ENCODE measurements around the gene OBP2A.

The OBP2A gene

GRCh38 chr9:135555203-135555602 is 9.3 kb downstream of the OBP2A start:
- DNase-seq = no peak

GRCh38 chr9:135555910-135556309 is 10.0 kb downstream of the OBP2A start:
- no peak for DNase-seq

GRCh38 chr9:135559606-135560005 is 13.7 kb downstream of the OBP2A start:
- DNase-seq = no peak

- no peak for DNase-seq
Observed at GRCh38 chr9:135561391-135562234, 15.7 kb downstream of the OBP2A start, which contains the start of gene PAEP. PAEP (plus strand) TSS chr9:135561756.

GRCh38 chr9:135562235-135562745 is 16.4 kb downstream of the OBP2A start:
- no peak for DNase-seq

- DNase-seq = no peak
Observed at GRCh38 chr9:135563039-135563476, 17.1 kb downstream of the OBP2A start.

- no peak for DNase-seq
Observed at GRCh38 chr9:135563858-135564257, 17.9 kb downstream of the OBP2A start.

- DNase-seq = no peak
Observed at GRCh38 chr9:135565141-135565628, 19.3 kb downstream of the OBP2A start.

- no peak for DNase-seq
Observed at GRCh38 chr9:135565636-135566035, 19.7 kb downstream of the OBP2A start.

- DNase-seq = no peak
Observed at GRCh38 chr9:135566552-135566951, 20.6 kb downstream of the OBP2A start.

- no peak for DNase-seq
Observed at GRCh38 chr9:135567311-135567710, 21.4 kb downstream of the OBP2A start.

- DNase-seq = no peak
Observed at GRCh38 chr9:135568026-135568425, 22.1 kb downstream of the OBP2A start.

GRCh38 chr9:135570456-135570855 is 24.5 kb downstream of the OBP2A start:
- DNase-seq = no peak

GRCh38 chr9:135572233-135572632 is 26.3 kb downstream of the OBP2A start:
- DNase-seq = no peak

- no peak for DNase-seq
Observed at GRCh38 chr9:135573124-135573523, 27.2 kb downstream of the OBP2A start.

- DNase-seq = no peak
Observed at GRCh38 chr9:135574331-135574730, 28.4 kb downstream of the OBP2A start.

- DNase-seq = no peak
Observed at GRCh38 chr9:135574943-135575342, 29.0 kb downstream of the OBP2A start.

GRCh38 chr9:135575995-135576631 is 30.2 kb downstream of the OBP2A start:
- no peak for DNase-seq

- no peak for DNase-seq
Observed at GRCh38 chr9:135577256-135577655, 31.3 kb downstream of the OBP2A start.

- no peak for DNase-seq
Observed at GRCh38 chr9:135579356-135579755, 33.4 kb downstream of the OBP2A start.

GRCh38 chr9:135579889-135580660 is 34.1 kb downstream of the OBP2A start:
- no peak for DNase-seq

GRCh38 chr9:135580664-135581380 is 34.9 kb downstream of the OBP2A start:
- no peak for DNase-seq
